ENCODE results near the gene RPL18A. TPM values are rescaled to one million over a fixed set of nuclear protein-coding genes. Genes with fewer than 3 reads are reported as not detected.

The RPL18A gene
- polyA plus RNA-seq, 1 of the 3 experiments (the other 2 are of a cell fraction) = 2,695 TPM

GRCh38 chr19:17837972-17838371 lies 21.7 kb upstream of the RPL18A start:
- no peak overlapping the region for H3K4me3 ChIP-seq (ENCODE audit: low read depth in 2 of 2, low read length in 1 of 2)
- 88% methylated on average over 7 of the region's 7 CpGs for WGBS (ENCODE audit: low lambda C conversion rate)
- H3K36me3 ChIP-seq (replicated peaks in 1 of 2; ENCODE audit: control insufficient read depth in 1 of 2, insufficient read depth in 2 of 2, low read length in 1 of 2) = no peaks in the 10 kb centered on the region
- no peaks in the 10 kb centered on the region for H4K20me1 ChIP-seq (ENCODE audit: insufficient read depth)
- no peak overlapping the region for H3K27ac ChIP-seq (ENCODE audit: low read depth in 2 of 2, low read length in 1 of 2)
- no peaks in the 10 kb centered on the region for H3F3A ChIP-seq (replicated peaks; ENCODE audit: insufficient read depth)
- H3K79me2 ChIP-seq (ENCODE audit: insufficient read depth) = no peaks in the 10 kb centered on the region
- no peaks in the 10 kb centered on the region for H3K9me2 ChIP-seq
- H3K9ac ChIP-seq = no peak overlapping the region
- H2AFZ ChIP-seq (ENCODE audit: low read depth) = no peak overlapping the region
- CTCF ChIA-PET = interaction anchor here (1.2 kb wide), 1 partner anchor 232 kb away, joined by 3 read pairs; no protein-coding TSS in a partner anchor
- DNase-seq = no peak
- no peak overlapping the region for H3K4me2 ChIP-seq
- TF ChIP-seq TCF12 (IDR thresholded peaks at IDR 0.05) = no peak
- TF ChIP-seq EZH2phosphoT487 (IDR thresholded peaks at IDR 0.05; ENCODE audit: borderline replicate concordance, low read depth) = no peak
- TF ChIP-seq SIN3A (IDR thresholded peaks at IDR 0.05; ENCODE audit: borderline replicate concordance, low read depth, low read length) = no peak
- no peak for TF ChIP-seq TAF1 (IDR thresholded peaks at IDR 0.05; ENCODE audit: borderline replicate concordance, low read depth, low read length)
- TF ChIP-seq NRF1 (IDR thresholded peaks at IDR 0.05; ENCODE audit: low read depth, low read length) = no peak
- TF ChIP-seq FOXJ3 (CRISPR knock-in tag; IDR thresholded peaks at IDR 0.05) = no peak
- TF ChIP-seq GABPA (IDR thresholded peaks at IDR 0.05; ENCODE audit: low read depth) = no peak
- no peak for TF ChIP-seq MXI1 (IDR thresholded peaks at IDR 0.05; ENCODE audit: low read depth, low read length)
- no peaks in the 10 kb centered on the region for H3K27me3 ChIP-seq (ENCODE audit: insufficient read depth)
- peaks cover 0 to 10% of the 10 kb centered on the region in 2 experiments; a peak in 1 of 4 replicates for H3K4me1 ChIP-seq (ENCODE audit: control insufficient read depth in 1 of 2, insufficient read depth in 2 of 2, low read depth in 1 of 2, low read length in 1 of 2)
- no peaks in the 10 kb centered on the region for H3K9me3 ChIP-seq
- POLR2A ChIA-PET = no interaction called here

DNA sequence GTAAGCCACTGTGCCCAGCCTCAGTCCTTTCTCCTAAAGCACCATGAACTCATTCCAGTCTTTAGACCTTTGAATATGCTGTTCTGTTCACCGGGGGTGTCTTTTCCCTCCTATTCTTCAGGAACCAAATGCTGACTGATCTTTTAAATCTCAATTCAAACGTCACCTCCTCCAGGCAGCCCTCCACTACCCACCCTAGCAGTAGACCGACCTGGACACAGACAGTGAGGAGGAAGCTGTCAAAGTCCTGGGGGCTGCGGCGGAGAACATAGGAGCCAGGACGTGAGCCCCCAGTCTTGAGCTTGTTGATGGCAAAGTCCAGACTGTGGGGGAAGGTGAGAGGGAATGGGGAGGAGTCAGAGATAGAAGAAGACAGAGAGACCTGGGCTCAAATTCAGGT lies 19.7 kb upstream of the RPL18A start:
- Histone ChIP-seq H3K9me2 (no peaks in the 10 kb centered on the region), H3K27ac (ENCODE audit: low read depth in 2 of 2, low read length in 1 of 2) (no peak overlapping the region), H3K4me3 (ENCODE audit: low read depth in 2 of 2, low read length in 1 of 2) (no peak overlapping the region), H3K27me3 (ENCODE audit: insufficient read depth) (no peaks in the 10 kb centered on the region), H4K20me1 (ENCODE audit: insufficient read depth) (no peaks in the 10 kb centered on the region), H3K4me1 (ENCODE audit: control insufficient read depth in 1 of 2, insufficient read depth in 2 of 2, low read depth in 1 of 2, low read length in 1 of 2) (peaks cover 0 to 14% of the 10 kb centered on the region in 2 experiments; a peak in 1 of 4 replicates), H3K9ac (no peak overlapping the region), H3K9me3 (no peaks in the 10 kb centered on the region), H2AFZ (ENCODE audit: low read depth) (no peak overlapping the region), H3K36me3 (replicated peaks in 1 of 2; ENCODE audit: control insufficient read depth in 1 of 2, insufficient read depth in 2 of 2, low read length in 1 of 2) (no peaks in the 10 kb centered on the region), H3K79me2 (ENCODE audit: insufficient read depth) (no peaks in the 10 kb centered on the region), H3K4me2 (no peak overlapping the region), H3F3A (replicated peaks; ENCODE audit: insufficient read depth) (no peaks in the 10 kb centered on the region)
- ChIA-PET CTCF (interaction anchor here (1.3 kb wide), 1 partner anchor 56 kb away, joined by 4 read pairs; no protein-coding TSS in a partner anchor), POLR2A (no interaction called here)
- no peak for DNase-seq
- 66% methylated on average over 6 of the region's 6 CpGs for WGBS (ENCODE audit: low lambda C conversion rate)
- TF ChIP-seq EP300 (IDR thresholded peaks at IDR 0.05; ENCODE audit: borderline replicate concordance in 1 of 2, low read depth in 1 of 2, low read length in 1 of 2) (no peak), MAX (IDR thresholded peaks at IDR 0.05; ENCODE audit: low read depth) (no peak), GATA2 (CRISPR knock-in tag; IDR thresholded peaks at IDR 0.05) (no peak), FOXM1 (IDR thresholded peaks at IDR 0.05; ENCODE audit: low read depth) (no peak), RCOR1 (IDR thresholded peaks at IDR 0.05; ENCODE audit: low read length) (no peak), JUND (IDR thresholded peaks at IDR 0.05) (no peak), TCF12 (IDR thresholded peaks at IDR 0.05) (no peak), TEAD4 (IDR thresholded peaks at IDR 0.05; ENCODE audit: borderline replicate concordance, insufficient read depth) (no peak), EZH2phosphoT487 (IDR thresholded peaks at IDR 0.05; ENCODE audit: borderline replicate concordance, low read depth) (no peak), MXI1 (IDR thresholded peaks at IDR 0.05; ENCODE audit: low read depth, low read length) (no peak), USF1 (IDR thresholded peaks at IDR 0.05; ENCODE audit: borderline replicate concordance, low read depth) (no peak), ELF1 (IDR thresholded peaks at IDR 0.05) (no peak), NRF1 (IDR thresholded peaks at IDR 0.05; ENCODE audit: low read depth, low read length) (no peak)
- TF ChIP-seq, protein P1, sequence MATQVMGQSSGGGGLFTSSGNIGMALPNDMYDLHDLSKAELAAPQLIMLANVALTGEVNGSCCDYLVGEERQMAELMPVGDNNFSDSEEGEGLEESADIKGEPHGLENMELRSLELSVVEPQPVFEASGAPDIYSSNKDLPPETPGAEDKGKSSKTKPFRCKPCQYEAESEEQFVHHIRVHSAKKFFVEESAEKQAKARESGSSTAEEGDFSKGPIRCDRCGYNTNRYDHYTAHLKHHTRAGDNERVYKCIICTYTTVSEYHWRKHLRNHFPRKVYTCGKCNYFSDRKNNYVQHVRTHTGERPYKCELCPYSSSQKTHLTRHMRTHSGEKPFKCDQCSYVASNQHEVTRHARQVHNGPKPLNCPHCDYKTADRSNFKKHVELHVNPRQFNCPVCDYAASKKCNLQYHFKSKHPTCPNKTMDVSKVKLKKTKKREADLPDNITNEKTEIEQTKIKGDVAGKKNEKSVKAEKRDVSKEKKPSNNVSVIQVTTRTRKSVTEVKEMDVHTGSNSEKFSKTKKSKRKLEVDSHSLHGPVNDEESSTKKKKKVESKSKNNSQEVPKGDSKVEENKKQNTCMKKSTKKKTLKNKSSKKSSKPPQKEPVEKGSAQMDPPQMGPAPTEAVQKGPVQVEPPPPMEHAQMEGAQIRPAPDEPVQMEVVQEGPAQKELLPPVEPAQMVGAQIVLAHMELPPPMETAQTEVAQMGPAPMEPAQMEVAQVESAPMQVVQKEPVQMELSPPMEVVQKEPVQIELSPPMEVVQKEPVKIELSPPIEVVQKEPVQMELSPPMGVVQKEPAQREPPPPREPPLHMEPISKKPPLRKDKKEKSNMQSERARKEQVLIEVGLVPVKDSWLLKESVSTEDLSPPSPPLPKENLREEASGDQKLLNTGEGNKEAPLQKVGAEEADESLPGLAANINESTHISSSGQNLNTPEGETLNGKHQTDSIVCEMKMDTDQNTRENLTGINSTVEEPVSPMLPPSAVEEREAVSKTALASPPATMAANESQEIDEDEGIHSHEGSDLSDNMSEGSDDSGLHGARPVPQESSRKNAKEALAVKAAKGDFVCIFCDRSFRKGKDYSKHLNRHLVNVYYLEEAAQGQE (IDR thresholded peaks at IDR 0.05; ENCODE audit: low read depth, low read length) = no peak
- TF ChIP-seq, protein P2, sequence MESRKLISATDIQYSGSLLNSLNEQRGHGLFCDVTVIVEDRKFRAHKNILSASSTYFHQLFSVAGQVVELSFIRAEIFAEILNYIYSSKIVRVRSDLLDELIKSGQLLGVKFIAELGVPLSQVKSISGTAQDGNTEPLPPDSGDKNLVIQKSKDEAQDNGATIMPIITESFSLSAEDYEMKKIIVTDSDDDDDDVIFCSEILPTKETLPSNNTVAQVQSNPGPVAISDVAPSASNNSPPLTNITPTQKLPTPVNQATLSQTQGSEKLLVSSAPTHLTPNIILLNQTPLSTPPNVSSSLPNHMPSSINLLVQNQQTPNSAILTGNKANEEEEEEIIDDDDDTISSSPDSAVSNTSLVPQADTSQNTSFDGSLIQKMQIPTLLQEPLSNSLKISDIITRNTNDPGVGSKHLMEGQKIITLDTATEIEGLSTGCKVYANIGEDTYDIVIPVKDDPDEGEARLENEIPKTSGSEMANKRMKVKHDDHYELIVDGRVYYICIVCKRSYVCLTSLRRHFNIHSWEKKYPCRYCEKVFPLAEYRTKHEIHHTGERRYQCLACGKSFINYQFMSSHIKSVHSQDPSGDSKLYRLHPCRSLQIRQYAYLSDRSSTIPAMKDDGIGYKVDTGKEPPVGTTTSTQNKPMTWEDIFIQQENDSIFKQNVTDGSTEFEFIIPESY (IDR thresholded peaks at IDR 0.05; ENCODE audit: borderline replicate concordance, low read depth) = no peak
- TF ChIP-seq, protein P3, sequence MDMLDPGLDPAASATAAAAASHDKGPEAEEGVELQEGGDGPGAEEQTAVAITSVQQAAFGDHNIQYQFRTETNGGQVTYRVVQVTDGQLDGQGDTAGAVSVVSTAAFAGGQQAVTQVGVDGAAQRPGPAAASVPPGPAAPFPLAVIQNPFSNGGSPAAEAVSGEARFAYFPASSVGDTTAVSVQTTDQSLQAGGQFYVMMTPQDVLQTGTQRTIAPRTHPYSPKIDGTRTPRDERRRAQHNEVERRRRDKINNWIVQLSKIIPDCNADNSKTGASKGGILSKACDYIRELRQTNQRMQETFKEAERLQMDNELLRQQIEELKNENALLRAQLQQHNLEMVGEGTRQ (IDR thresholded peaks at IDR 0.05; ENCODE audit: borderline replicate concordance, low read depth, low read length) = no peak

All from SK-N-SH (cell line).